GM19099 (cell line): Measurements from ENCODE around the gene DEFB114.

ENCODE experiments used
- POLR2A ChIP-seq: IDR thresholded peaks from 3 replicates; pipeline ENCODE4 v1.6.1; 2011; ENCODE audit warnings: low read depth; ENCODE audit not compliant: insufficient read length; ENCODE audit errors: extremely low read depth

DEFB114 gene

DNA sequence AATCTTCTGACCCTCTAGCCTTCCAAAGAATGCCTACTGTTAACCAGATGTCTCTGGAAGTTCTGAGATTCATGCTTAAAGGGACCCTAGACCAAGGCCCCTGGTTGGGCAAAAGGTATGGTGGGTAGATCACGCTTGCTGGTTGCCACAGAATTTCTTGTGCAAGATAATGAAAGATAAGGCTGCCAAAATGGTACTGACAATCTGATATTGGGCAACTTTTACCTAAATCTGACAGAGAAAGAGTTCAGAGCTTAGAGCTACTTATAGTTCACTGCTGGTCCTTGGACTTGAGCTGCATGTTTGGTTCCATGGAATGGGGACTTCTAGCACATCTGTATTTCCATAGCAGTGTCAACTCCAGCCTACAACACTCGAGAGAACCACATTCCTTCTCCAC is 12.0 kb downstream of the DEFB114 start:
- TF ChIP-seq POLR2A, result no peak

DNA sequence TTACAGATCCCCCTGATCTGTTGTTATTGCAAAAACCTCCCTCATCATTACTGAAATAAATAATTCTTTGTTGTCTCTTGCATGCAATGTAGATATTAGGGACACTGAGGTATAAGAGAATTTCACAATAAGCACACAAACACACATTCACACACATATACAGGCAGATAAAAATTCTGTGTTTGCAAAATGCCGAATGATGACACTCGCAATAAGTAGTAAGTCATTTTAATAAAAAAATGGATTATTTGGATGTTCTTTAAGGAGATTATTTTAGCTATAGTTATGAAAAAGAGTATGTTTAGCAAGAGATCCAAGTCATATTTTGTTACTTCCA is 13.6 kb downstream of the DEFB114 start:
- TF ChIP-seq POLR2A, result no peak

DNA sequence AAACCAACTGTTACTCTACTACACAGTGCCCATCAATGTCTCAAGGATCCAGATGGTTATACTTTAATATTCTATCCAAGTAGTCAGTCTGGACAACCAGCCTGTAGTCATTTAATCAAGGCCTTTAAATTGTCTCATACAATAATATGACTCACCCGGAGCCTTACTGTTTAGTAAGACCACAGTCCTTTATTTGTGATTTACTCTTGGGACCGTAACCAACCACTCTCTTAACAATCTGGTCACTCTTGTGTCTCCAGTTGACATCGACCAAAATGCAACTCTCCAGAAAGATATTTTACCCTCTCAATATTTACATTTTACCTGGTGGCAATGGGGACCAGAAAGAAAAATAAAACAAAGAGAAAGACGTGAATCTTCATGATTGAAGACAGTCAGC is 14.9 kb downstream of the DEFB114 start:
- no peak for TF ChIP-seq POLR2A

DNA sequence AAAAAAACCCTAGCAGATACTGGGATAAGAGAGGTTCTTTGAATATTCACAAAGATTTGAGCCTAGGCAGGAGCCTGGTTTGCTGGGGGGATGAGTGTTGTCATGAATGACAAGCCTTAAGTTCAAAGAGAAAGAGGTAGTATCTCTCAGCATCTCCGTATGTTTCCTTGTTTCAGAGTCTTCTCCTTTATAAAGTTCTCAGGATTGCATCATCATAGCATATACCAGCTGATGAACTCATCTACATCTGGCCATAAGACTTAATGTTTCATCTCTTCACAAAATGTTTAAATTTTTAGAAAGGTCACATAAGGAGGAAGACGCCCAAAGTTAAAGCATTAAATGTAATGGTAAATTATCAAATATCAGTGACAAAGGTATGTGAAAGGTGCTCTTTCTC is 17.1 kb downstream of the DEFB114 start:
- no peak for TF ChIP-seq POLR2A

DNA sequence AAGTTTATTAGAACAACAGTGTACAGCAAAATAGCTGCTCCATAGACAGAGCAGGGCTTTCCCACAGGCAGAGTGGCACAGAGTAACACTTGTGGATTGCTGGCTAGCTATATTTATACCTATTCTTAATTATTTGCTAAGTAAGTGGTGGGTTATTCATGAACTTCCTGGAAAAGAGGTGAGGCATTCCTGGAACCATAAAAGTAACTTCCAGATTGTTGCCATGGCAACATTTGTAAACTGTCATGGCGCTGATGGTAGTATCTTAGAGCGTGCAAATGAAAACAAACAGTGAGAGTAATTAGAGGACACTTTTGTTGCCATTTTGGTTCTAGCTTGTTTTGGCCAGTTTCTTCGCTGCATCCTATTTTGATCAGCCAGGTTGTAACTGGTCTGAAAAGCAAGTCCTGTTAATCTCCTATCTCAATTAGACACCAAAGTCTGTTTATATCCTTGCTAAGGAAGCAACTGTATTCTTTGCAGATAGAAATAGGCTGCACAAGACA is 23.9 kb downstream of the DEFB114 start:
- no peak for TF ChIP-seq POLR2A

DNA sequence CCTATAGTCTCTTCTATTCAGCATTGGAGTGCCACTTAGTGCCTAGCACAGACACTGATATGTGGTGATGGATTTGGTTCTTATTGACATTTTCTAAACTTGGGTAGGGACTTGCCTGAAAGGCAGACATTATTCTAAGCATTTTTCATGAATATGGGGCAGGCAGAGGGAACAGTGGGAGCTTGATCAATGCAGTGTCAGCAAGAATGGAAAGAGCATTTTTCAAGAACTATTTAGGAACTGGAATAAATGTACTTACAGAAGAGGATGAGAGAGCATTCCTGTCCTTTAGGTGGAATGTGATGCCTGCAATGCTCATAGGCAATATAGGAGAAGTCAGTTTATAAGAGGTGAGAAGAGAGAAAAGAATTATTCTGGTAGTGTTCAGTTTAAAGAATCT is 26.2 kb downstream of the DEFB114 start:
- TF ChIP-seq POLR2A, result no peak

DNA sequence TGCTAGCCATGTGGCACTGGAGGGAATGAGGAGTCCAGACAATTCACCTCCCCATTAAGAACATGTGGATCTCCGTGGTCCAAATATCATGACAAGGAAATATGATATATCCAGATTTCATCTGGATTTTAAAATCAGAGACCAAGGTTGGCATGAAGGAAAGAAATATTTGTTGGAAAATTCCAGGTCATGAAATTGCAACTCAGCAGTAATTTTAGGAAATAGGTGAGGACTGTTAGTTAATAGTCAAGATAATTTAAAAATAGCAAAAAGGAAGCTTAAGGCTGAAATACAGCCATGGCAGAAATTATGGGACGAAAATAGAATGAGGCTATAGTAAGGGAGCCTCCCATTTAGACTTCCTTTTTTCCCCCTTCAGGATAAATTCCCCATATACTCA is 26.9 kb downstream of the DEFB114 start:
- TF ChIP-seq POLR2A, result no peak

DNA sequence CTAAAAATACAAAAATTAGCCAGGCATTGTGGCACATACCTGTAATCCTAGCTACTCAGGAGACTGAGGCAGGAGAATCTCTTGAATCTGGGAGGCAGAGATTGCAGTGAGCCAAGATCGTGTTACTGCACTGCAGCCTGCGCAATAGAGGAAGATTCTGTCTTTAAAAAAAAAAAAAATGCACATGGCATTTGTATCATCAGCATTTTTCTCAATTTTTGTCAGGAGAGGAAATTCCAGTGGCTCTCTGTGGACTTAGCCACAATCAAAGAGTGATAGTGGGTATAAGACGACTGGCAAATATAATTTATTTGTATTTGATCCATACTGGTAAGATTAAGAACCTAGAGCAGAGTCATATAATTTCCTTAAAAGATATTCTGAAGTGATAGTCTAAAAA is 28.6 kb downstream of the DEFB114 start:
- no peak for TF ChIP-seq POLR2A

DNA sequence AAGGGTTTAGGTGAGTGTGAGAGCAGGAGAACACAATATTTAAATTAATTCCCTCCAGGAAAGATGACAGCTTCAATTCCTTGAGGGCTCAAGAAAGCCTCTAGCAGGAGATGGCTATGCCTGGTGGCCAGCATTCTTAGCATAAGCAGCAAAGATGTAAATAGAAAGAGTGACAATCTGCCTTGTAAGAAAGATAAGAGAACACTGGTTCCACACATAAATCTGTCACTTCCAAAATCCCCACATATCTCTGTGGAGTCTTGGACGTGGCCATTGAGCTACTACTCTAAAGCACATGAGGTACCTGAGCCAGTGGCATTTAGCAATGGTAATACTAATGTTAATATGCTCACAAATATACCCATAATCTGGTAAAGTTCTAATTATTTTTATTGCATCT is 29.2 kb downstream of the DEFB114 start:
- TF ChIP-seq POLR2A, result no peak

DNA sequence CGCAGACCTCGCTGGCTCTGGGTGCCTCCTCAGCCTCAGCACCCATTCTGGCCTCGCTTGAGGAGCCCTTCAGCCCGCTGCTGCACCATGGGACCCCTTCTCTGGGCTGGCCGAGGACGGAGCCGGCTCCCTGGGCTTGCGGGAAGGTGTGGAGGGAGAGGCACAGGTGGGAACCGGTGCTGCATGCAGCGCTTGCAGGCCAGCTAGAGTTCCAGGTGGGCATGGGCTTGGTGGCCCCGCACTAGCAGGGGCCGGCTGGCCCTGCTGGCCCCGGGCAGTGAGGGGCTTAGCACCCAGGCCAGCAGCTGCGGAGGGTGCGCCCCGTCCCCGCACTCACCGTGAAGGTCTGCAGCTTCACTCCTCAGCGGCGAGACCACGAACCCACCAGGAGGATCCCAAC is 30.4 kb downstream of the DEFB114 start:
- TF ChIP-seq POLR2A, result no peak

DNA sequence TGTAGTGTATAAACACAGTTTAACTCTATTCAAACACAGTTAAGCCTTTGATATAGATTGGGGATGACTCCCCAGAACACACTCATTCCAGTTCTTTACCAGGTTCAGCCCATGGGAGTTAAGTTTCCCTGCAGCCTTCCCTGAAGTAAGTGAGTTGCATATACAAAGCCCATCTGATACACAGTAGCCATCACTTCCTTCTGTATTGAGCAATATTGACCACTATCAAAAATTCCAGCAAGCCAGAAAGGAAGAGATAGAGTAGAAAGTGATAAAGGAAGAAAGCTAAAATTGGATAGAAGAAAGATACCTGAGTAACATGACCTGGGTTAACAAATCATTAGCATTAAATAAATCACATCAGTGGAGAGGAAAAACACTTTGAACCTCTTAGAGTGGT is 34.6 kb downstream of the DEFB114 start:
- no peak for TF ChIP-seq POLR2A

DNA sequence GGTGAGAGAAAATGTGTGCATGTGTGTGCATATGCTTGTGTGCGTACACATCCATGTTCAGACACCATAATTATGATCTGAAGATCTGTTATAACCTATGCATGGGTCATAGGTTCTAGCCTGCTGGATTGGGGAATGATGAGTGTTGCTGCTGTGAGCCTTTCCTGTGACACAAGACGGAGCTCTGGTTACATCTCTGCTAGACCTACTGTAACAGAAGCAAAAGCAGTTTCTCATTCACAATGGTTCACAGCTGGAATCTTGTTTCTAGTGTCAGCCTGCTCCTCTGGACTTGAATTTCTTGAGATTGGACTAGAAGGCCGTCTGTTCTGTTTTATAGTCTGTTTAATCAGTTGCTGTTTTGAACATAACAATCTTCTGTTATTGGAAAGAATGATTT is 40.1 kb downstream of the DEFB114 start:
- no peak for TF ChIP-seq POLR2A

DNA sequence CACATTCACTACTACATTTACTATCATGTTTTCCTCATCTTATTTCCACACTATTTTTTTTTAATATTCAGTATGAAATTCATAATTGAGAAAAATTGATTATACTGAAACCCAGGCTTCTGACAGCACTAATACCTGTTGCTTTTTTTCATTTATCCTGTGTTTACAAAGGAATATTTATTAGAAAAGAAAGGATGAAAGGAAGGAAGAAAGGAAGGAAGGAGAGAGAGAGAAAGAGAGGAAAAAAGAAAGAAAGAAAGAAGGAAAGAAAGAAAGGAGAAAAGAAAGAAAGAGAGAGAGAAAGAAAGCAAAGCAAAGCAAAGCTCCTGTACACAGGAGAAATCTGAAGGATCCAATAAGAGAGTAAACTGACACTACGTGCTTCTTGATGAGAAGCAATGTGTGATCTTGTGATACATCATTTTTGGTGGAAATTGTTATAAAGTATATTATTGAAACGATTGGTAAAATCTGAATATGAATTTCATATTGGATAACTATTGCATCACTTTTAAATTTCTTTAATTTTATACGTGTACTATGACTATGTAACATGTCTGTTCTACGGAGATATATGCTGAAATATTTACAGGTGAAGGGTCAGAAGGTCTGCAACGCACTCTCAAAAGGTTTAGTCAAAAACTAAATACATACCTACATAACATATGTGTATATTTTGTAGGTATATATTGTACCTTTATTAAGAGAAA is 43.9 kb downstream of the DEFB114 start:
- no peak for TF ChIP-seq POLR2A

DNA sequence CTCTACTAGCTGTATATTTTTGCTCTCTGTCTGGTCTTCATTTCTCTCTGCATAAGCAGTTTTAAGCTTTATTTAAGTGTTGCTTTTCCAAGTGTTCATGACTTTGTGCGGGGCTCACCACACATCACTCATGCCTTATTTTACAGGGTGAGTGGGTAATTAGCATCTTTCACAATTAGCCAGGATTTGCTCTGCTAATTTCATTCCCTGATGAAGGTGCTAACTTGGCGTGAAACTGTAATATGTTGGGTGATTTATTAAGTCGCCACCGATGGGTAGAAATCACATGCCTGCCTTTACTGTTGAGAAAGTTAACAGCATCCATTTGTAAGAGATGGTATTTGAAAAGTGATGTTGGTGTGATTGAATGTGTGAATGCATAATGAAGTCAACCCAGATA is 44.7 kb downstream of the DEFB114 start:
- no peak for TF ChIP-seq POLR2A

DNA sequence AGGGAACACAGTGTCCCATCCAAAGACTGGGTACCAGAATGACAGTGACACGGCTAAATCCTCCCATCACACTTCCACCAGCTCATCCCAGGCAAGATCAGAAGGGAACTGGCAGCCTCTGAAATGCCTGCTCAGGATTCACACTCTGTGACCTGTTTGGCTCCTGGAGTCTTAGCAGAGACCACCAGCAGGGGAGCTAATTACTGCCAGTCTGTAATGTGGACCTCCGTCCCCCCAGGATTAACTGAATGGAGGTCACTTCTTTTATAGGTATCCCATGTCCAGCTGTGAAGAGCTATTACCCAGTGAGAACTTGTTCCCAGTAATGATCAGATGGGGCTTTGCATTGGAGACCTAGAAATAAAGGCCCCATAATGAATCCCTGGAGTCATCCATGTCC is 45.2 kb downstream of the DEFB114 start:
- no peak for TF ChIP-seq POLR2A

DNA sequence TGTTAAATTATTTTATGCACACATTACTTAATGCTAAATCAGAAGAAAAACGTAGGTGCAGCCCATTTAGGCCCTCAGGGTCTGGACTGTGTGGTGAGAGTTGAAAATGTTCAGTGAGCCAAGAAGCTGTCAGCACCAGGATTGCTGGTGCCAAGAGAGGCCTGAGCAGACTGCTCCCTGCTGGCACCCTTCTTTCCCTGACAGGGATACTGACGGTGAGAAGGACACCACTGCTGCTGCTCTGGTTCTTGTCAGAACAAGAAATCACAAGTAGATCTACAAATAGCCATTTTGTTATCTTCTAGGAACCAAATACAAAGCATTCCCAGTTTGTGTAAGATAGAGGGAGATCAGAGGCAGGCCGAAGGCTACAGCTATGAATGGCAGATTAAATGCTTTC is 48.9 kb downstream of the DEFB114 start:
- no peak for TF ChIP-seq POLR2A

DNA sequence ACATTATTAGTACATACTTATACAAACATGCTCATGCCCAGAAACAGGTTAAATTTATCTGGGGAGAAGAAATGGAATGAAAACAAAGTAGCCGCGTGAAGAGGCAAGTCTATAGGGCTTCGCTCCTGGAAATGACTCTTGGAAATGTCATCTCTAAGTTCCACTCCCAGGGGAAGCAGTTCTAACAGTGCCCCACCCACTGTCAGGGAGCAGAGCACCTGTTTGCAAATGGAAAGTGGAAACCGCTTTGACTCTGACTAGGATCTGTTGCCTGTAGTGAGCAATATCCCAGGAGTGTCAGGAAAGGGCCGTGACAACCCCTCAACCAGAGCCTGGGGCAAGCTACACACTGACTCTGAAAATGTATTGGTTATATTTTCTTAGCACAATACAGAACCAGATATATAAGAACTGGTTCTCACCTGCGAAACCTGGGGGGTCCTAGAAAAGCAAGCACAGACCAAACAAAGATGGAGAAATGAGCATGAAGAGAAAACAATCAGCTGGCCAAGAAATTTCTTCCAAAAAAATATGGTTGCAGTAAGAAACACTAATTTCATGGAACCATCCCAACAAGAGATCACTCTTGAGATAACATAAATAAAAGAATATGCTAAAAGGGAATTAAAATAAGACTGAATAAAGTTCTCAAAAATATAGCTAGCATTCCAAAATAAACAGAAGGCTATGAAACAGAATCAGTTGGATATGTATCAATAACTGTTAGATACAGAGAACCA is 50.2 kb downstream of the DEFB114 start:
- TF ChIP-seq POLR2A, result no peak

DNA sequence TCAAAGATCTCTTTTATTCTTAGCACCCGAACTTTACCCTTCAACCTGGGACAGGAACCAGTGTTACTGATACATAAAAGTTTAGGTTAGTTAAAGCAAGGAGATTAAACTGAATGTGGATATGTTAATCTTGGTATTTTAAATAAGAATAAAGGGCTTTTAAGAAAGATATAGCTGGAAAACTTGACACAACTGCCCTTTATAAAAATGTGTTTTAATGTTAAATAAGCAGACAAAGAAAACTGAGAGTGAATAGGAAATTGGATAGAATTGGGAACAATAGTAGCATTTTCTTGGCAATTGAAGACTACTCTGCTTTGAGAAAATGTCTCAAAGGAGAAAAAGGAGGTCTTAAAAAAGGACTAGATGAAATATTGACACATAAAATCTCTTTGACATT is 51.8 kb downstream of the DEFB114 start:
- TF ChIP-seq POLR2A, result no peak

DNA sequence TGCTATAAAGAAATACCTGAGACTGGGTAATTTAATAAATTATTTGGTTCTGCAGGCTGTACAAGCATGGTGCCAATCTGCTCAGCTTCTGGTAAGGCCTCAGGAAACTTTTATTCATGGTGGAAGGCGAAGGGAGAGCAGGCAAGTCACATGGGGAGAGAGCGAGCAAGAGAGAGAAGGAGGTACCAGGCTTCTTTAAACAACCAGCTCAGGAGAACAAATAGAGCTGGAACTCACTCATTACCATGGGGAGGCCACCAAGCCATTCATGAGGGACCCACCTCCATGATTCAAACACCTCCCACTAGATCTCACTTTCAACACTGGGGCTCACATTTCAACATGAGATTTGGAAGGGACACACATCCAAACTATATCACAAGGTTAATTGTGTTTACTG is 52.7 kb downstream of the DEFB114 start:
- no peak for TF ChIP-seq POLR2A
